Measurements from ENCODE around the gene USP36.

Gene USP36

GRCh38 chr17:78831688-78832540 is 8.7 kb downstream of the USP36 start:
- peaks cover 73% of the 10 kb centered on the region for H3K36me3 Mint-ChIP-seq
- no peak overlapping the region for H3K4me3 Mint-ChIP-seq
- H3K9me3 Mint-ChIP-seq = no peaks in the 10 kb centered on the region
- H3K27ac Mint-ChIP-seq = no peak overlapping the region
- no peaks in the 10 kb centered on the region for H3K27me3 Mint-ChIP-seq
- no peak for ATAC-seq
- peaks cover 24% of the 10 kb centered on the region for H3K4me1 Mint-ChIP-seq

- no peak for ATAC-seq
- Mint-ChIP-seq H3K36me3 (peaks cover 77% of the 10 kb centered on the region), H3K27me3 (no peaks in the 10 kb centered on the region)
These were observed 11.1 kb downstream of the USP36 start for GRCh38 chr17:78829477-78829876.

GRCh38 chr17:78828470-78829185 is 12.0 kb downstream of the USP36 start:
- Mint-ChIP-seq H3K27me3 (no peaks in the 10 kb centered on the region), H3K4me1 (peaks cover 29% of the 10 kb centered on the region), H3K4me3 (no peak overlapping the region), H3K9me3 (no peaks in the 10 kb centered on the region), H3K36me3 (peaks cover 84% of the 10 kb centered on the region), H3K27ac (no peak overlapping the region)
- no peak for ATAC-seq

More at GRCh38 chr17:78829477-78829876, 11.1 kb downstream of the USP36 start:
- H3K4me1 Mint-ChIP-seq = peaks cover 29% of the 10 kb centered on the region
- no peaks in the 10 kb centered on the region for H3K9me3 Mint-ChIP-seq
- no peak overlapping the region for H3K4me3 Mint-ChIP-seq
- no peak overlapping the region for H3K27ac Mint-ChIP-seq

- Mint-ChIP-seq H3K27ac (no peak overlapping the region), H3K4me1 (peaks cover 29% of the 10 kb centered on the region), H3K4me3 (no peak overlapping the region), H3K9me3 (no peaks in the 10 kb centered on the region), H3K36me3 (peaks cover 85% of the 10 kb centered on the region), H3K27me3 (no peaks in the 10 kb centered on the region)
- no peak for ATAC-seq
These were observed 13.6 kb downstream of the USP36 start for GRCh38 chr17:78826836-78827509.

- Mint-ChIP-seq H3K4me1 (peaks cover 29% of the 10 kb centered on the region), H3K27me3 (no peaks in the 10 kb centered on the region), H3K36me3 (peaks cover 83% of the 10 kb centered on the region), H3K27ac (no peak overlapping the region), H3K9me3 (no peaks in the 10 kb centered on the region), H3K4me3 (no peak overlapping the region)
- ATAC-seq = no peak
These were observed 14.2 kb downstream of the USP36 start for GRCh38 chr17:78826421-78826820.

- Mint-ChIP-seq H3K4me1 (peaks cover 29% of the 10 kb centered on the region), H3K4me3 (no peak overlapping the region), H3K9me3 (no peaks in the 10 kb centered on the region), H3K36me3 (peaks cover 81% of the 10 kb centered on the region), H3K27ac (peak overlapping the region; percentile 45), H3K27me3 (no peaks in the 10 kb centered on the region)
- no peak for ATAC-seq
These were observed 14.9 kb downstream of the USP36 start for GRCh38 chr17:78825696-78826095.

- no peak overlapping the region for H3K4me3 Mint-ChIP-seq
- H3K36me3 Mint-ChIP-seq = peaks cover 81% of the 10 kb centered on the region
- ATAC-seq = no peak
- H3K9me3 Mint-ChIP-seq = no peaks in the 10 kb centered on the region
- H3K4me1 Mint-ChIP-seq = peaks cover 26% of the 10 kb centered on the region
- H3K27me3 Mint-ChIP-seq = no peaks in the 10 kb centered on the region
- H3K27ac Mint-ChIP-seq = no peak overlapping the region
These were observed 16.4 kb downstream of the USP36 start for GRCh38 chr17:78824240-78824639.

- H3K4me1 Mint-ChIP-seq = peaks cover 30% of the 10 kb centered on the region
These were observed 17.1 kb downstream of the USP36 start for GRCh38 chr17:78823282-78824046.

GRCh38 chr17:78822552-78822951 is 18.1 kb downstream of the USP36 start:
- H3K27ac Mint-ChIP-seq = no peak overlapping the region
- H3K4me3 Mint-ChIP-seq = no peak overlapping the region
- H3K4me1 Mint-ChIP-seq = peaks cover 21% of the 10 kb centered on the region
- peaks cover 77% of the 10 kb centered on the region for H3K36me3 Mint-ChIP-seq
- no peak for ATAC-seq
- H3K9me3 Mint-ChIP-seq = no peaks in the 10 kb centered on the region
- no peaks in the 10 kb centered on the region for H3K27me3 Mint-ChIP-seq

More at GRCh38 chr17:78823282-78824046, 17.1 kb downstream of the USP36 start:
- Mint-ChIP-seq H3K27ac (no peak overlapping the region), H3K4me3 (no peak overlapping the region), H3K27me3 (no peaks in the 10 kb centered on the region), H3K9me3 (no peaks in the 10 kb centered on the region), H3K36me3 (peaks cover 82% of the 10 kb centered on the region)
- ATAC-seq = no peak

- no peaks in the 10 kb centered on the region for H3K27me3 Mint-ChIP-seq
- H3K27ac Mint-ChIP-seq = no peak overlapping the region
- H3K4me3 Mint-ChIP-seq = no peak overlapping the region
- H3K9me3 Mint-ChIP-seq = no peaks in the 10 kb centered on the region
- ATAC-seq = no peak
- H3K4me1 Mint-ChIP-seq = peaks cover 19% of the 10 kb centered on the region
- peaks cover 77% of the 10 kb centered on the region for H3K36me3 Mint-ChIP-seq
These were observed 18.7 kb downstream of the USP36 start for GRCh38 chr17:78821961-78822360.

GRCh38 chr17:78820841-78821240 is 19.8 kb downstream of the USP36 start:
- peaks cover 19% of the 10 kb centered on the region for H3K4me1 Mint-ChIP-seq
- H3K36me3 Mint-ChIP-seq = peaks cover 74% of the 10 kb centered on the region

GRCh38 chr17:78819806-78820792 is 20.5 kb downstream of the USP36 start:
- H3K4me1 Mint-ChIP-seq = peaks cover 13% of the 10 kb centered on the region
- H3K9me3 Mint-ChIP-seq = no peaks in the 10 kb centered on the region
- ATAC-seq = no peak
- H3K4me3 Mint-ChIP-seq = no peak overlapping the region
- peaks cover 67% of the 10 kb centered on the region for H3K36me3 Mint-ChIP-seq
- H3K27me3 Mint-ChIP-seq = no peaks in the 10 kb centered on the region
- H3K27ac Mint-ChIP-seq = peak overlapping the region; percentile 43

More at GRCh38 chr17:78820841-78821240, 19.8 kb downstream of the USP36 start:
- no peak for ATAC-seq
- Mint-ChIP-seq H3K9me3 (no peaks in the 10 kb centered on the region), H3K27me3 (no peaks in the 10 kb centered on the region), H3K4me3 (no peak overlapping the region), H3K27ac (no peak overlapping the region)

GRCh38 chr17:78819402-78819801 is 21.2 kb downstream of the USP36 start:
- H3K27ac Mint-ChIP-seq = peak overlapping the region; percentile 43
- no peak for ATAC-seq
- no peaks in the 10 kb centered on the region for H3K9me3 Mint-ChIP-seq
- no peaks in the 10 kb centered on the region for H3K27me3 Mint-ChIP-seq
- peaks cover 61% of the 10 kb centered on the region for H3K36me3 Mint-ChIP-seq
- no peak overlapping the region for H3K4me3 Mint-ChIP-seq
- peaks cover 13% of the 10 kb centered on the region for H3K4me1 Mint-ChIP-seq

GRCh38 chr17:78818932-78819331 is 21.7 kb downstream of the USP36 start:
- Mint-ChIP-seq H3K36me3 (peaks cover 61% of the 10 kb centered on the region), H3K4me3 (no peak overlapping the region), H3K9me3 (no peaks in the 10 kb centered on the region), H3K4me1 (peaks cover 13% of the 10 kb centered on the region), H3K27ac (peak overlapping the region; percentile 43), H3K27me3 (no peaks in the 10 kb centered on the region)
- no peak for ATAC-seq

Measured in stimulated activated memory B cell treated with anti-CD40 and anti-IgM and Interleukin-4, amounts not matched to agents 10 μg/mL and 1 μg/mL and 100 μg/mL, for 72 hours (primary cell).